Stimulated activated CD4-positive, alpha-beta T cell treated with anti-CD3 and anti-CD28 coated beads, Interleukin-12 subunit alpha, Interleukin-12 subunit beta, amount 100 ng/mL, for 48 hours (primary cell): Measurements from ENCODE around the gene VAMP2.

Experiments
- DNase-seq, 3 donors: peaks; one replicate each; pipeline ENCODE4 v3.0.0-alpha.2; 2020; ENCODE audit warnings: low read depth in 2 of 3, low spot score in 1 of 3

VAMP2 gene, protein sequence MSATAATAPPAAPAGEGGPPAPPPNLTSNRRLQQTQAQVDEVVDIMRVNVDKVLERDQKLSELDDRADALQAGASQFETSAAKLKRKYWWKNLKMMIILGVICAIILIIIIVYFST

DNA sequence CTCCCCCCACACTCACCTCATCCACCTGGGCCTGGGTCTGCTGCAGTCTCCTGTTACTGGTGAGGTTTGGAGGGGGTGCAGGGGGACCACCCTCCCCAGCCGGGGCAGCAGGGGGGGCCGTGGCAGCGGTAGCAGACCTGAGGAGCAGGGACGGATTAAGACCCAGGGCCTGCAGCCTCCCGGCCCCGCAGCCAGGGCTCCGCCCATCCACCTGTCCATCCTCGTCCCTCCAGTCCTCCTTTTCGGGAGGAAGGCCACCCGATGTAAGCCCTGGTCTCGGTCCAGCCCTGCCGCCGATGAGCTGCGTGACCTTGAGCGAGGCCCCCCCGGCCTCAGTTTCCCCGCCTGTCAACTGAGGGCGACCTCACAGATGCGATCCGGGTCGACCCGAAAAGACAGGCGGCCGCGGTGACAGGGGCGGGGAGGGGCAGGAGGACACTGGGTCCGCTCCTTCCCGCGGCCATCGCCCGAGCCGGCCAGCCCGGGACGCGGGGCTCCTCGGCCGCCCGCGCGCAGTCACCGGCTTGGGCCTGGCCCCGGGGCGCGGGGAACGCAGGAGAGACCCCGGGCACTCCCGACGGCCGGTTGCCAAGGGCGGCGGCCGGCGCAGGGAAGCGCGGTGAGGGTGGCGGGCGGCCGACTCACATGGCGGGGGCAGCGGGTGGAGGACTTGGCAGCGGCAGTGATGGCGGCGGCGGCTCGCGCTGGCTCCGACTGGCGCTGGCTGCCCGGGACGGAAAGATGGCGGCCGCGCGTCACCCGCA lies at the start of gene VAMP2:
Gene VAMP2, minus strand, starts transcription at position 716 of the 764 bp plus-strand sequence. Its CDS starts 69 bp downstream, at position 647.
- DNase-seq: peak in 1 of 3 donors; percentile 75

GRCh38 chr17:8210761-8211458 lies 48.2 kb upstream of the VAMP2 start:
- no peak for DNase-seq

- DNase-seq: peak; percentile 86 to 93 (median 92)
These were observed 47.4 kb upstream of the VAMP2 start, which contains the start of gene AURKB for GRCh38 chr17:8209907-8210760. TSS of gene AURKB (minus strand) at chr17:8210575. CDS start at chr17:8210224, 351 bp downstream.

DNA sequence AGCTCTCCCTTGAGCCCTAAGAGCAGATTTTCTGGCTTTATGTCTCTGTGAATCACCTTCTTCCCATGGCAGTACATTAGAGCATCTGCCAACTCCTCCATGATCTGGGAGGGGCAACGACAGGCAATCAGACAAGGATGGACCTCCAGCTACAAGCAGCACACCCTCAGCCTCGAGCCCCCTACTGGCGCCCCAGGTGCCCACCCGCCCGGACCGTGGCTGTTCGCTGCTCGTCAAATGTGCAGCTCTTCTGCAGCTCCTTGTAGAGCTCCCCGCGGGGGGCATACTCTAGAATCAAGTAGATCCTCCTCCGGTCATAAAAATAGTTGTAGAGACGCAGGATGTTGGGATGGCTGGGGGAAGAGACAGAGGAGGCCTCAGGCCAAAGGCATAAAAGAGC lies 43.8 kb upstream of the VAMP2 start:
- DNase-seq: no peak

DNA sequence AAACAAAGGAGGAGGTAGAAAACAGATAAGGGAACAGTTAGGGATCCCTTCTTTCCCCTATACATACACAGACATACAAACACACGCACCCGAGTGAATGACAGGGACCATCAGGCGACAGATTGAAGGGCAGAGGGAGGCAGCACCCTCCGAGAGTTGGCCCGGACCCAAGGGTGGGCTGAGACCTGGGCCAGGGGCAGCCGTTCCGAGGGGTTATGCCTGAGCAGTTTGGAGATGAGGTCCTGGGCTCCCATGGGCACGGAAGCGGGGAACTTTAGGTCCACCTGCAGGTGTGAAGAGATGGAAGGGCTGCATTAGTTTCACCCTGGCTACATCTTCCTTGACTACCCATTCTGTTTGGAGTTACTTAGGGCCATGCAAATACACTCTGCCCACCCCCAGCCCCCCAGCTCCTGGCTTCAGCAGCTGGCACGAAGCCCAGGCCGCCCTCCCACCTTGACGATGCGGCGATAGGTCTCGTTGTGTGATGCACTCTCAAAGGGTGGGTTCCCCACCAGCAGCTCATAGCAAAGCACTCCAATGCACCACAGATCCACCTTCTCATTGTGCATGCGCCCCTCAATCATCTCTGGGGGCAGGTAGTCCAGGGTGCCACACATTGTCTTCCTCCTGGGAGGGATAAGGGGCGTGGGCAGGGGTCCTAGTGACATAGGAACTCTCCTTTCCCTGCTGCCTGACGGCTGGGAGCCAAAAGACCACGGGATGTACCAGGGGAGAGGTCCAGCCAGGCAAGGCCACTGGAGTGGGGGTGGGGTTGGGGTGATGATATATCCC lies 42.2 kb upstream of the VAMP2 start:
- no peak for DNase-seq

DNA sequence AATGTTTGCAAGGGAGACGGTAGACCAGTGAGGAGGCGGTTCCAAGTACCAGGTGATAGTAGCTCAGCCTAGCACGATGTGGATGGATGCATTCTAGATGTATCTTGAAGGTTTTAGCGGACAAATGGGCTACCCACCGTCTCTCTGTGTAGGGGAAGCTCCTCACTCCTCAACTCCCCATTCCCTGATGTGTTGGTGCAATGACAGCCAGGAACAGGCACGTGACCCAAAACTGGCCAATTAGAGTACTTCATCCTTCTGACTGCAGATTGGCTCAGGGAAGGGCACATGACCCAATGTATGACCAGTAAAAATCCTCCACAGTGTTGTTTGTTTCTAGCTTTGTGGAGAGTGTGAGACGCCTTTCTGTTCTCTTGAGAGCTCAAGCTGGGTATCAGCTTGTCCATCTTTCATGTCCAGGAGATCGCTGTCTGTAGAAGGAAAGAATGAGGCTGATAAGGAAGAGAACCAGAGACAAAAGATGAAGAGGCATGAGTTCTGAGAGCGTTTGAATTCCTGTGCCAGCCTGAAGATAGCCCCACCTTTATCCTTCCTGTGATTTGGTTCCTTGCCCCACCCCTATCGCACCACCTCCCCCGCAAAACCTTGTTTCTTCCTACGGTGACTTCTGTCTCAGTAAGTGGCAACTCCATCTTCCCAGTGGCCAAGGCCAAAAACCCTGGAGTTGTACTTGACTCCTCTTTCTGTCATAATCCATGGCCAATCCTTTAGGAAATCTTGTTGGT lies 29.5 kb upstream of the VAMP2 start:
- peak in 2 of 3 donors; percentile 44 to 63 for DNase-seq

DNA sequence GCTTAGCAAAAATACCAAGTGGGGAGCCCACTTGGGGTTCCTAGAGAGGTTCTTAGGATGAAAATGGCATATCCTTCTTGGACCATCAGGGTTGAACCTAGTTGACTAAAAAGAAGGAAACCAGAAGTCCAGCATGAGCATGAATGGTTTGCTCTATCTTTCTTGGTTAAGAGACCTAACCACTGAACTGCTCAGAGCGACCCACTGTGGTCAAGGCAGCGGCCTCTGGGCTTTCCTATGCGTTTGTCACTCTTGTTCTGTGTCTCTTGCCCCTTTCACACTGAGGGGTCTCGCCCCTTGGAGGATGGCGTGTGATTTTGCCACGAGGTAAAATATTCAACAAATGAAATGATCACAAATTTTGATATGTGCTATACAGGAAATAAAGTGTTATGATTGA lies 27.8 kb upstream of the VAMP2 start:
- no peak for DNase-seq

DNA sequence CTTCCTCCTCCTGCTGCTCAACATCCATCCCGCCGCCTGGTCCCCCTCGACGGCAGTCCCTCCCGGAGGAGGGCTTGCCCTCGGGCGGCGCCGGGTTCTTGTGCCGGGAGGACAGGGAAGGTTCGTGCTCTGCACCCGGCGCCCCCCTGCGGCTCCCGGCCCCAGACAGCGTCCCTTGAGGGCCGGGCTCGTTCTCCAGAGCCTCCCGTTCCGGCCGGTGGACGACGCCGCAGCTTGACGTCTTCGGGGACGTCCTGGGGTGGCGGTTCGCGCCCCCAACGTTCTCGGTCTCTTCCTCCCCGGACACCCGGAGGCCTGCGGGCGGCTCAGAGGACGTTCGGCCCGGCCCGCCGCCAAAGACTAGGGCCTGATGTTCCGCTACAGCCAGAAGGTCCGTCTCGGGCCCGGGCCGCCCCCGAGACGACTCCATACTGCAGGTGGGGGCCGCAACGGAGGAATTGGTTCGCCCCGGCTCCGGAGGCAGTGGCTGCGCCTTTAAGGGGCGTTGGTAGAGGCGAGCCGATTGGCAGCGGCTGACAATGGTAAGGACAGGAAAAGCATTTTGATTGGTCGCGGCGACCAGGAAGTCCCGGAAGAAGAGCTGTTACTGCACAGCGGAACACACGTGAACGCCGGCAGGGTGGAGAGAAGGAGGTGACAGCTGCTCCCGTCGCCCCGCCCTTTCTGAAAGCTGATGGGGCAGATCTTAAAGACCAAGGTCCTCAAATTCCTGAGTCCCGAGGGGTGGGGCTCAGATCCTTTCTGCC lies 27.1 kb upstream of the VAMP2 start, which contains the start of gene BORCS6:
Gene BORCS6, minus strand, starts transcription at position 470 of the 767 bp plus-strand sequence. Its CDS starts 40 bp downstream, at position 430.
- peak; percentile 87 to 92 (median 92) for DNase-seq

GRCh38 chr17:8189041-8189710 lies 26.4 kb upstream of the VAMP2 start:
- DNase-seq: no peak

- no peak for DNase-seq
These were observed 25.6 kb upstream of the VAMP2 start for GRCh38 chr17:8188263-8188839.

DNA sequence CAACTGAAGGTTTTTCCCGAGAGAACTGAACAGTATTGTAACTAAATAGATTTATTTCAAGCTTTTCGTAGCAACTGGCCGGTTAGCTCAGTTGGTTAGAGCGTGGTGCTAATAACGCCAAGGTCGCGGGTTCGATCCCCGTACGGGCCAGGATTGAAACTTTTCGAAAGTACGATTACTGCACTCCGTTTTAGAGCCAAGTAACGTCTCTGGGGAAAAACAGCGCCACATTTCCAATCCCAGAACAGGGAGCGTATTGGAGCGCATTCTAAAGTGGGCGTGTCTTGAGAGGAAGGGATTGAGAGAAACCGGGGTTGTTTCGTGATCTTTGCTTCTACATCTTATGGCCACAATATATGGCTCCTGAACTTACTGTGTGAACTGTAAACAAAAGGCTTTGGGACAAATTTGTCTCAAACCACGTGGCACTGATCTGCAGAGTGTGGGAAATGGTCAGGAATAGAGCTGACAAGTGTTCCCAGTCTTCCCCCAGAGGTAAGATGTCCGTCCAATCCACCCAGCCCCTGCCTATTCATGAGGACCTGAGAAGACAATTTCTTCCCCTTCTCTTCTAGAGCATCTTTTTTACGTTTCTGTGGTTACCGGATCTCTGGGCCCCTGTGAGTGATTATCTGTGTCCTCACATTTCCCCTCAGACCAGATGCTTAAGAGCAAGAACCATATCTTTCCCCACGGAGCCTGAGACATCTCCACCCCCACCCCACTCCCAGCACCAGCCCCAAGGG lies 24.9 kb upstream of the VAMP2 start:
- peak; percentile 85 to 98 (median 94) for DNase-seq

DNA sequence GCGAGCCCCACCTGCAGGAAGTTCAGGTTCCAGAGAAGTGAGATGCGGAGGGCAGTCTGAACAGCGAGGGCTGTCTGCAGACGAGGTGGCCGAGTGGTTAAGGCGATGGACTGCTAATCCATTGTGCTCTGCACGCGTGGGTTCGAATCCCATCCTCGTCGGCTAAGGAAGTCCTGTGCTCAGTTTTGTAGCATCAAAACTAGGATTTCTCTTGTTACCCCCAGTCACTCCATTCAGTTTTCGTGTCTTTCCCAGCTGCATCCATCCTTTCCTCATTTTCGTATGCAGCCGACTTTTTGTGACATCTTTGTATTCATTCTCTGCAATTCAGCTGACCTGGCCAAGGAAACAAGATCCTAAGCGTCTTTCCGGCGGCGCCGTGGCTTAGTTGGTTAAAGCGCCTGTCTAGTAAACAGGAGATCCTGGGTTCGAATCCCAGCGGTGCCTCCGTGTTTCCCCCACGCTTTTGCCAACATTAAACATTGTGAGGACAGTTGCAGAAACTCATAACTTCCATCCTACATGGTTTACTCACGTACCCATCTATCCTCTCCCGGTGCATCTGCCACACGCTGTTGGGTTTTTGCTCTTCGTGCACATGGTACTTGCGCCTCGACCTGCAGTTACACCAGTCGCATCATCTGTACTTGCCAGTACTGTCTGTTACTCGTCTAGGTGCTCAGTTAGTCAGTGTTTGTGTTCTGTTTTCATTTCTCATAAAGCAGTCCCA lies 24.2 kb upstream of the VAMP2 start:
- peak; percentile 91 to 99 (median 99) for DNase-seq

- DNase-seq: no peak
These were observed 23.7 kb upstream of the VAMP2 start for GRCh38 chr17:8186446-8186786.

GRCh38 chr17:8185582-8186445 lies 23.1 kb upstream of the VAMP2 start:
- DNase-seq: peak; percentile 83 to 98 (median 88)

GRCh38 chr17:8176998-8177731 lies 14.4 kb upstream of the VAMP2 start:
- no peak for DNase-seq
